Neutrophil (primary cell): Measurements from ENCODE around the gene FDX1.

ENCODE experiments used
- H3K27ac ChIP-seq: fragments of 200-600 bp; sonication (generic); 2 replicates; pipeline ENCODE4 v1.5.1; 2016; ENCODE audit warnings: mild to moderate bottlenecking, moderate library complexity
- H3K27me3 ChIP-seq: fragments of 200-600 bp; sonication (generic); 2 replicates; pipeline ENCODE4 v1.6.0; 2016; ENCODE audit warnings: mild to moderate bottlenecking
- H3K36me3 ChIP-seq: fragments of 200-600 bp; sonication (generic); 2 replicates; pipeline ENCODE4 v1.5.1; 2017
- H3K4me1 ChIP-seq, 2 experiments: fragments of 200-600 bp in 1 of 2; sonication (generic) in 1 of 2; 1 replicate in 1 of 2; 2 replicates in 1 of 2; pipeline versions ENCODE4 v1.5.1 to v1.6.1; 2013 to 2016; ENCODE audit warnings: low read depth in 1 of 2, low read length in 1 of 2, mild to moderate bottlenecking in 1 of 2, moderate library complexity in 1 of 2; ENCODE audit not compliant: control insufficient read depth in 1 of 2, insufficient read depth in 1 of 2
- H3K4me3 ChIP-seq, 2 experiments: fragments of 200-600 bp in 1 of 2; sonication (generic) in 1 of 2; 1 replicate in 1 of 2; 2 replicates in 1 of 2; pipeline ENCODE4 v1.5.1; 2013 to 2016; ENCODE audit warnings: low read depth in 1 of 2, low read length in 1 of 2, mild to moderate bottlenecking in 1 of 2, moderate library complexity in 1 of 2
- H3K9me3 ChIP-seq: fragments of 200-600 bp; sonication (generic); 2 replicates; pipeline ENCODE4 v1.5.1; 2016
- CTCF ChIP-seq: fragments of 200-600 bp; sonication (generic); IDR thresholded peaks from 2 replicates; pipeline ENCODE4 v1.5.1; 2016; ENCODE audit warnings: antibody characterized with exemption

The FDX1 gene

GRCh38 chr11:110475671-110476070 lies 45.9 kb downstream of the FDX1 start:
- Histone ChIP-seq H3K27ac (no peak overlapping the region), H3K4me3 (no peak overlapping the region), H3K36me3 (no peaks in the 10 kb centered on the region), H3K9me3 (no peaks in the 10 kb centered on the region), H3K27me3 (peaks cover 21% of the 10 kb centered on the region), H3K4me1 (peaks cover 10 to 11% of the 10 kb centered on the region in 2 experiments)
- TF ChIP-seq CTCF, result no peak

DNA sequence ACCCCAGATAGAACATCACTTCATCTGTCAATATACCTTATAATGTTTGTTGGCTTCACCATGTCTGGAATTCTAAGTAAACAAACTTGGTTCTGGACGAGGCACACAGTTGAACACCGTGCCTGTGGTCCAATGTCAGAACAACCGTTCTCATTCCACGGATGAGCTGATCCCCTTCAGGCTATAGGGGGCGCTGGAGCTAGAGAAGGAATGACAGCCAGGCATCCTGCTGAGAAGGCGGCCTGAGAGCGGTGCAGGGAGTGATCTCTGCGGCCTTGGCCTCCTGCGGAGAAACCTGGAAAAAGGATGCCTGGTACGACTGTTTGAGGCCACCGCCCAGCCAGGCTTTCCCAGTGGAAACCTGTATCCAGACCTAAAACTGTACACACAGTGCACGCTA lies 48.7 kb downstream of the FDX1 start:
- no peak for TF ChIP-seq CTCF
- Histone ChIP-seq H3K4me3 (no peak overlapping the region), H3K36me3 (no peaks in the 10 kb centered on the region), H3K9me3 (no peaks in the 10 kb centered on the region), H3K4me1 (peaks cover 10 to 11% of the 10 kb centered on the region in 2 experiments), H3K27me3 (peaks cover 21% of the 10 kb centered on the region), H3K27ac (no peak overlapping the region)

- H3K36me3 ChIP-seq, result no peaks in the 10 kb centered on the region
- H3K27ac ChIP-seq, result no peak overlapping the region
- H3K4me1 ChIP-seq, result peaks cover 10 to 11% of the 10 kb centered on the region in 2 experiments
- peaks cover 21% of the 10 kb centered on the region for H3K27me3 ChIP-seq
- no peaks in the 10 kb centered on the region for H3K9me3 ChIP-seq
- TF ChIP-seq CTCF, result no peak
- no peak overlapping the region for H3K4me3 ChIP-seq
Measured at GRCh38 chr11:110479108-110480101, 49.7 kb downstream of the FDX1 start.

DNA sequence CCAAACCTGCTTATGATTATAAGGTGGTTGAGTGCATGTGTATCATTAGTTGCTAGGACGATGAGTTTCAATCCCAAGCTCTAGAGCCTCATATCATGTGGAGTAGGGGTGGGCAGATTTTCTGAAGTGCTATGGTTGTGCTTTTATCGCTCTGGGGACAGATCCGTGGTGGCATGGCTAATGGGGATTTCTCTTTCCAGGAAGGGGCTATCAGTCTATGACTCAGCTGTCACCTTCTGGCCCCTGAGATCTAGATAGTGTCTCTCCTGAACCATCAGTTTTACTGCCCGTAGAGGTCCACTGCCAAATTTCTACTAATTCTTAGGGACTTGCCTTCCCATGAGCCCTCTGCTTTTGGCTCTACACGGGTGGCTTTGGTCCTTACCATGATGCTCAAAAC lies 51.8 kb downstream of the FDX1 start:
- peaks cover 20% of the 10 kb centered on the region for H3K27me3 ChIP-seq
- no peak overlapping the region for H3K4me3 ChIP-seq
- H3K36me3 ChIP-seq, result no peaks in the 10 kb centered on the region
- no peak overlapping the region for H3K27ac ChIP-seq
- TF ChIP-seq CTCF, result no peak
- no peaks in the 10 kb centered on the region for H3K9me3 ChIP-seq
- peaks cover 10 to 11% of the 10 kb centered on the region in 2 experiments for H3K4me1 ChIP-seq

GRCh38 chr11:110486156-110486555 lies 56.4 kb downstream of the FDX1 start:
- Histone ChIP-seq H3K27me3 (no peaks in the 10 kb centered on the region), H3K9me3 (no peaks in the 10 kb centered on the region), H3K4me1 (no peaks in the 10 kb centered on the region), H3K4me3 (no peak overlapping the region), H3K27ac (no peak overlapping the region), H3K36me3 (no peaks in the 10 kb centered on the region)
- no peak for TF ChIP-seq CTCF
